ENCODE data around the gene LRRC4C. TPM values are rescaled to one million over a fixed set of nuclear protein-coding genes. Genes with fewer than 3 reads are reported as not detected.

Gene LRRC4C
- total RNA-seq, 1 experiment from 2014 or later: not detected

- in situ Hi-C loops (cut with HindIII; ENCODE audit: low pct_unique_long_range_greater_than_20kb, low sequenced_read_pairs): no loop called here
- DNase-seq (ENCODE audit: low read depth, low spot score): no peak
Observed at GRCh38 chr11:40763046-40763445, 696.4 kb downstream of the LRRC4C start.

- in situ Hi-C loops (cut with HindIII; ENCODE audit: low pct_unique_long_range_greater_than_20kb, low sequenced_read_pairs): no loop called here
- DNase-seq (ENCODE audit: low read depth, low spot score): no peak
Observed at GRCh38 chr11:40759341-40759740, 700.1 kb downstream of the LRRC4C start.

GRCh38 chr11:40754297-40754696 lies 705.2 kb downstream of the LRRC4C start:
- no peak for DNase-seq (ENCODE audit: low read depth, low spot score)
- in situ Hi-C loops (cut with HindIII; ENCODE audit: low pct_unique_long_range_greater_than_20kb, low sequenced_read_pairs): no loop called here

DNA sequence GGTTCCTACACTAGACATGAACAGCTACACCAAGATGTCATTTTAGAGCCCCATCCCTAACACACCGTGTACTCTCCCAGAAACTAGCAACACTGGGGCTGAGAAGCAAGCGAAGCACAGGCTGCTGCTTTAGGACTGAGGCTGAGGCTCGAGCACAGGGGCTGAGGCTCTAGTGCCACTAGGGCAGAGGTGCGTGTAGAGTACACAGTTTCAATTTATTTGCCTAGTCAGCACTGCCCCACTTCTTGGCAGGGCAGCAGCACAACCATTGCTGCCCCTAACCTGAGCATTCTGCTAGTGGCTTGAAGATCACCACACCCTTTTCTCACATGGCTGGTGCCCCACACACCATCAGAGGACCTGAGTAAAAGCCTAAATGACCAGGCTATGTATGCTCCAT lies 713.2 kb downstream of the LRRC4C start:
- in situ Hi-C loops (cut with HindIII; ENCODE audit: low pct_unique_long_range_greater_than_20kb, low sequenced_read_pairs): no loop called here
- DNase-seq (ENCODE audit: low read depth, low spot score): no peak

GRCh38 chr11:40732132-40732531 lies 727.3 kb downstream of the LRRC4C start:
- in situ Hi-C loops (cut with HindIII; ENCODE audit: low pct_unique_long_range_greater_than_20kb, low sequenced_read_pairs): no loop called here
- DNase-seq (ENCODE audit: low read depth, low spot score): no peak

- peak; percentile 63 for DNase-seq (ENCODE audit: low read depth, low spot score)
- in situ Hi-C loops (cut with HindIII; ENCODE audit: low pct_unique_long_range_greater_than_20kb, low sequenced_read_pairs): no loop called here
Observed at GRCh38 chr11:40722179-40722795, 737.2 kb downstream of the LRRC4C start.

GRCh38 chr11:40716344-40717130 lies 742.9 kb downstream of the LRRC4C start:
- in situ Hi-C loops (cut with HindIII; ENCODE audit: low pct_unique_long_range_greater_than_20kb, low sequenced_read_pairs): no loop called here
- DNase-seq (ENCODE audit: low read depth, low spot score): no peak

DNA sequence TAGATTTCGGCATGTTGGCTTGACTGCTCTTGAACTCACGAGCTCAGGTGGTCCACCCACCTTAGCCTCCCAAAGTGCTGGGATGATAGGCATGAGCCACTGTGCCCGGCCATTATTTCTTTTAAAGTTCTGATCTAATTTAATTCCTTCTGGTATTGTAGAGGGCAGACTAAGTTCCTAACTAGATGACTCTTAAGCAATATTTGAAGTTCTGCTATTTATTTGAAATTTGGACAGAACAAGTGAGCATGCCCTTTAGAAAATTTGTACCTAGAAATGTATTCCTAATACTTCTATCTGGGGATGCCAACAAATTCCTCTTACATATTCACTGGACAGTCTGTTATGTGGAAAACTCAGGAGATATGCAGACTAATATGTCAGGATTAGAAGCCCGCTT lies 746.4 kb downstream of the LRRC4C start:
- no peak for DNase-seq (ENCODE audit: low read depth, low spot score)
- in situ Hi-C loops (cut with HindIII; ENCODE audit: low pct_unique_long_range_greater_than_20kb, low sequenced_read_pairs): no loop called here

GRCh38 chr11:40701027-40701426 lies 758.4 kb downstream of the LRRC4C start:
- DNase-seq (ENCODE audit: low read depth, low spot score): no peak

GRCh38 chr11:40689823-40690222 lies 769.6 kb downstream of the LRRC4C start:
- in situ Hi-C loops (cut with HindIII; ENCODE audit: low pct_unique_long_range_greater_than_20kb, low sequenced_read_pairs): no loop called here
- no peak for DNase-seq (ENCODE audit: low read depth, low spot score)

More at GRCh38 chr11:40701027-40701426, 758.4 kb downstream of the LRRC4C start:
- in situ Hi-C loops (cut with HindIII; ENCODE audit: low pct_unique_long_range_greater_than_20kb, low sequenced_read_pairs): no loop called here

DNA sequence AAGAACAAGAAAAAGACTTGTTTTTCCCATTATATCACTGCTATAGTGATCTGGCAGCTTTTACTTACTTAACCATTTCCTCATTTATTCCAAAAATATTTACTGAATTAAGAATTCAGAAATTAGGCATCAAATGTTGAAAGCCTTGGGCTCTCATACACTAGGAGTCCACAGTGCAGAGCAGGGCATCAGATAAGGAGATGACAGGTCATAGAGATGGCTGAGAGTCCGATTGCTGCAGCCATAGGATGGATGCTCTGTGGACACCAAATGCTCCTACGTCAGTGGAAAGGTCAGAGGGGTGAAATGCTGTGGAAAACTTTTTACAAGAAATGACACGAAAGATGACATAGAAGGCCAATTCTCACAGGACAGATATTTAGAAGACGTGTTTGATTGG lies 771.1 kb downstream of the LRRC4C start:
- DNase-seq (ENCODE audit: low read depth, low spot score): no peak
- in situ Hi-C loops (cut with HindIII; ENCODE audit: low pct_unique_long_range_greater_than_20kb, low sequenced_read_pairs): no loop called here

GRCh38 chr11:40686765-40687164 lies 772.7 kb downstream of the LRRC4C start:
- no peak for DNase-seq (ENCODE audit: low read depth, low spot score)
- in situ Hi-C loops (cut with HindIII; ENCODE audit: low pct_unique_long_range_greater_than_20kb, low sequenced_read_pairs): no loop called here

- DNase-seq (ENCODE audit: low read depth, low spot score): no peak
Observed at GRCh38 chr11:40683010-40683409, 776.4 kb downstream of the LRRC4C start.

GRCh38 chr11:40679276-40679675 lies 780.2 kb downstream of the LRRC4C start:
- in situ Hi-C loops (cut with HindIII; ENCODE audit: low pct_unique_long_range_greater_than_20kb, low sequenced_read_pairs): no loop called here
- no peak for DNase-seq (ENCODE audit: low read depth, low spot score)

More at GRCh38 chr11:40683010-40683409, 776.4 kb downstream of the LRRC4C start:
- in situ Hi-C loops (cut with HindIII; ENCODE audit: low pct_unique_long_range_greater_than_20kb, low sequenced_read_pairs): no loop called here

DNA sequence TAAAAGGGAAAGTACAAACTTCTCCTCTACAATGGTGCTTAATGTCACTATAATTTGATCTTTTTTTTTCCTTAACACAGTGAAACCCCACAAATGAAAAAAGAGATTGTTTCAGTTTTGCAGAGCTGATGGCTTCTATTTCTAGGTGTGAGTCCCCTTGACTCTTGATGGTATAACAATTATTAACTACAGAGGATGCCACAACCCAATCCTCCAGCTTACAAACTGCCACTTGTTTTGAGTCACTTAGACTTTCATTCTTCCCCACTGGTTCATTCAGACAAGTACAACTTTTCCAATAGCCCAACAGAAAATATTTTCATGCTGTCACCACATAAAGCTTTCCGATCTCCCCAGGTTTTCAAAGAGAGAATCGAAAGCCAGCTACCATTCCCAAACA lies 812.2 kb downstream of the LRRC4C start:
- DNase-seq (ENCODE audit: low read depth, low spot score): no peak
- in situ Hi-C loops (cut with HindIII; ENCODE audit: low pct_unique_long_range_greater_than_20kb, low sequenced_read_pairs): no loop called here

- DNase-seq (ENCODE audit: low read depth, low spot score): no peak
- in situ Hi-C loops (cut with HindIII; ENCODE audit: low pct_unique_long_range_greater_than_20kb, low sequenced_read_pairs): no loop called here
Observed at GRCh38 chr11:40642284-40642683, 817.2 kb downstream of the LRRC4C start.

DNA sequence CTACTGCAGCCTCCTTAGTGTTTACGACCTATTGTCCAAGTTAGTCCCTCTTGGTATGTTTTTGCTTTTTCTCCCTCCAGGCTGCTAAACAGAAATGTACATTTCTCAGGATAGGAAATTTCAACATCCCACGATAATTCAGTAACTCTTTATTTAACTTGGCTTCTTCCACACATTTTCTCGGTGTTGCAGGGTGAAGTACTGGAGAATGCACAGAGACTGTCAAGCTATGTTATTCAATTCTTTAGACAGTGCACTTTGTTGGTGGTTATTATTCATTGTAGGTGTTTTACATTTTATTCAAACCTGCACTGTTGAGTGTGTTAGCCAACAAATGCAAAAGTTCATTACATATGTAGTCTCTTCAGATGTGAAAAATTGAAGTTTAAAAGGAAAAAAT lies 839.8 kb downstream of the LRRC4C start:
- in situ Hi-C loops (cut with HindIII; ENCODE audit: low pct_unique_long_range_greater_than_20kb, low sequenced_read_pairs): no loop called here
- DNase-seq (ENCODE audit: low read depth, low spot score): no peak

- DNase-seq (ENCODE audit: low read depth, low spot score): no peak
- in situ Hi-C loops (cut with HindIII; ENCODE audit: low pct_unique_long_range_greater_than_20kb, low sequenced_read_pairs): no loop called here
Observed at GRCh38 chr11:40606800-40607199, 852.7 kb downstream of the LRRC4C start.

DNA sequence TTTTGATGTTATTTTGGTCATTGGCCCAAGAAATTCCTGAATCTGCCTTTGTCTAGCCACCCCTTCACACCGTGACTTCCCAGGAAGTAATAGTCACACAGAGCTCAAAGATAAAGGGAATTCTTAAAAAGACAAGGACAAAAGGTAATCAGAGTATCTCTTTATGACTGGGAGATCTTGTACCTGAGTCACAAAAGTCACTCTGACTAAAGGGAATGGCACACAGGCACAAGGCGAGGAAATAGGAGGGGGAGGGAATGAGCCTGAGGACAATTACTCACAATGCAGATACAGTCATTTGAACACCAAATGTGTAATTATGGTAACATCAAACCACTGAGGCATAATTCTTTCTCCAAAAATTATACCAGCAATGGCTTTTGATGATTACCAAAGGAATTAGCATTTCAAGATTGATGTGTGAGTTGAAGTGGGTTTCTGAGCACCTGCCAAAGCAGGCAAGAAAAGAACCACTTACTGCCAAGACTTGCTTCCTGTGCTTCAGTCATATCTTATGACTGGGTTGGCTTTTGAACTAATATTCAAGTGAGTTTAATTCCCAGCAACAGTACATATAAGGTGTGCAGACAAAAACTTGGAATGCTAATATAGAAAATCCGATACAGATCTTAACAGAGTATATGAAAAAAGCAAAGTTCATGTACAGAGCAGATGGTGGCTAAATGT lies 856.4 kb downstream of the LRRC4C start:
- no peak for DNase-seq (ENCODE audit: low read depth, low spot score)
- in situ Hi-C loops (cut with HindIII; ENCODE audit: low pct_unique_long_range_greater_than_20kb, low sequenced_read_pairs): no loop called here

Data from SK-MEL-5 (cell line).